ENCODE measurements around the gene CCNK.

- TF ChIP-seq CTCF (IDR thresholded peaks at IDR 0.05) (no peak), ATF3 (CRISPR knock-in tag; conservative IDR thresholded peaks at IDR 0.05) (no peak), TP53 (CRISPR knock-in tag; IDR thresholded peaks at IDR 0.05) (no peak), NR2C2 (CRISPR knock-in tag; IDR thresholded peaks at IDR 0.05) (no peak), NFYB (CRISPR knock-in tag; conservative IDR thresholded peaks at IDR 0.05; ENCODE audit: low read depth) (no peak), USF2 (CRISPR knock-in tag; IDR thresholded peaks at IDR 0.05) (no peak), ESRRA (CRISPR knock-in tag; IDR thresholded peaks at IDR 0.05; ENCODE audit: borderline replicate concordance) (no peak)
- TF ChIP-seq, protein P1, sequence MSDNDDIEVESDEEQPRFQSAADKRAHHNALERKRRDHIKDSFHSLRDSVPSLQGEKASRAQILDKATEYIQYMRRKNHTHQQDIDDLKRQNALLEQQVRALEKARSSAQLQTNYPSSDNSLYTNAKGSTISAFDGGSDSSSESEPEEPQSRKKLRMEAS (CRISPR knock-in tag; IDR thresholded peaks at IDR 0.05): no peak
- TF ChIP-seq, protein P2, sequence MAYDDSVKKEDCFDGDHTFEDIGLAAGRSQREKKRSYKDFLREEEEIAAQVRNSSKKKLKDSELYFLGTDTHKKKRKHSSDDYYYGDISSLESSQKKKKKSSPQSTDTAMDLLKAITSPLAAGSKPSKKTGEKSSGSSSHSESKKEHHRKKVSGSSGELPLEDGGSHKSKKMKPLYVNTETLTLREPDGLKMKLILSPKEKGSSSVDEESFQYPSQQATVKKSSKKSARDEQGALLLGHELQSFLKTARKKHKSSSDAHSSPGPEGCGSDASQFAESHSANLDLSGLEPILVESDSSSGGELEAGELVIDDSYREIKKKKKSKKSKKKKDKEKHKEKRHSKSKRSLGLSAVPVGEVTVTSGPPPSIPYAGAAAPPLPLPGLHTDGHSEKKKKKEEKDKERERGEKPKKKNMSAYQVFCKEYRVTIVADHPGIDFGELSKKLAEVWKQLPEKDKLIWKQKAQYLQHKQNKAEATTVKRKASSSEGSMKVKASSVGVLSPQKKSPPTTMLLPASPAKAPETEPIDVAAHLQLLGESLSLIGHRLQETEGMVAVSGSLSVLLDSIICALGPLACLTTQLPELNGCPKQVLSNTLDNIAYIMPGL (CRISPR knock-in tag; IDR thresholded peaks at IDR 0.05): no peak
These were observed 65.1 kb downstream of the CCNK start for GRCh38 chr14:99546234-99546879.

All from WTC11 (cell line).